Measurements from ENCODE around the gene FLOT2.
A peak's percentile ranks its signal among the peaks of the same experiment; 100 is the strongest.

The FLOT2 gene

DNA sequence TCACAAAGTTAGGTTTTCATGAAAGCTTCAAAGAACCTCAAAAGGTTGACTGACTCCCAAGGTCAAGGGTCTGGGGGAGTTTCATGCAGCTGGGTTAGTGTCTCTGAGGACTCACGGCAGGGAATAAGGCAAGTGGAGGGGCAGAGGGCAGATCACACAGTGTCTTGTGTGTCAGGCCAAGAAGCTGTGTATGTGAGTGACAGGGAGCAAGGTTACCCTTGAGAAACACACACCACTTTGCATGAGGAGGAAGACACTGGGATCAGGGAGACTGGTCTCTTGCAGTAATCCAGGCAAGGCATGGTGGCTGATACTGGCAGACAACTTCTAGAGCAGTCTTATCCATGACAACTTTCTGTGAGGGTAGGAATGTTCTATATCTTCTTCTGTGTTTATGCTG lies 6.3 kb downstream of the FLOT2 start:
- H3K4me1 ChIP-seq (ENCODE audit: insufficient read depth, low read length, severe bottlenecking): peaks cover 47% of the 10 kb centered on the region
- H3K79me2 ChIP-seq (ENCODE audit: insufficient read depth, low read length): peaks cover 3% of the 10 kb centered on the region; the same call in 1 of the 2 replicates
- no peak overlapping the region for H3K4me3 ChIP-seq (ENCODE audit: low read depth, low read length, poor library complexity, severe bottlenecking)
- no peak overlapping the region for H3K9ac ChIP-seq (ENCODE audit: low read length)
- peaks cover 10% of the 10 kb centered on the region; the same call in 1 of the 2 replicates for H3K36me3 ChIP-seq (ENCODE audit: insufficient read depth, low read length)
- TF ChIP-seq EZH2 (IDR thresholded peaks at IDR 0.05; ENCODE audit: borderline replicate concordance, low read length): no peak
- TF ChIP-seq, protein P1, sequence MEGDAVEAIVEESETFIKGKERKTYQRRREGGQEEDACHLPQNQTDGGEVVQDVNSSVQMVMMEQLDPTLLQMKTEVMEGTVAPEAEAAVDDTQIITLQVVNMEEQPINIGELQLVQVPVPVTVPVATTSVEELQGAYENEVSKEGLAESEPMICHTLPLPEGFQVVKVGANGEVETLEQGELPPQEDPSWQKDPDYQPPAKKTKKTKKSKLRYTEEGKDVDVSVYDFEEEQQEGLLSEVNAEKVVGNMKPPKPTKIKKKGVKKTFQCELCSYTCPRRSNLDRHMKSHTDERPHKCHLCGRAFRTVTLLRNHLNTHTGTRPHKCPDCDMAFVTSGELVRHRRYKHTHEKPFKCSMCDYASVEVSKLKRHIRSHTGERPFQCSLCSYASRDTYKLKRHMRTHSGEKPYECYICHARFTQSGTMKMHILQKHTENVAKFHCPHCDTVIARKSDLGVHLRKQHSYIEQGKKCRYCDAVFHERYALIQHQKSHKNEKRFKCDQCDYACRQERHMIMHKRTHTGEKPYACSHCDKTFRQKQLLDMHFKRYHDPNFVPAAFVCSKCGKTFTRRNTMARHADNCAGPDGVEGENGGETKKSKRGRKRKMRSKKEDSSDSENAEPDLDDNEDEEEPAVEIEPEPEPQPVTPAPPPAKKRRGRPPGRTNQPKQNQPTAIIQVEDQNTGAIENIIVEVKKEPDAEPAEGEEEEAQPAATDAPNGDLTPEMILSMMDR (IDR thresholded peaks at IDR 0.05; ENCODE audit: low read length): no peak
- H2AFZ ChIP-seq (ENCODE audit: low read length): no peak overlapping the region
- no peak overlapping the region for H3K27ac ChIP-seq (ENCODE audit: low read depth, low read length, poor library complexity, severe bottlenecking)
- no peaks in the 10 kb centered on the region for H3F3A ChIP-seq (ENCODE audit: insufficient read depth, low read length)
- H3K27me3 ChIP-seq (ENCODE audit: insufficient read depth, low read length): no peaks in the 10 kb centered on the region
- no peaks in the 10 kb centered on the region for H4K20me1 ChIP-seq (ENCODE audit: insufficient read depth, low read length)
- no peaks in the 10 kb centered on the region for H3K9me3 ChIP-seq (ENCODE audit: low read length)
- H3K4me2 ChIP-seq (ENCODE audit: low read length): no peak overlapping the region
- H3K9me2 ChIP-seq (ENCODE audit: low read depth, low read length): no peaks in the 10 kb centered on the region

DNA sequence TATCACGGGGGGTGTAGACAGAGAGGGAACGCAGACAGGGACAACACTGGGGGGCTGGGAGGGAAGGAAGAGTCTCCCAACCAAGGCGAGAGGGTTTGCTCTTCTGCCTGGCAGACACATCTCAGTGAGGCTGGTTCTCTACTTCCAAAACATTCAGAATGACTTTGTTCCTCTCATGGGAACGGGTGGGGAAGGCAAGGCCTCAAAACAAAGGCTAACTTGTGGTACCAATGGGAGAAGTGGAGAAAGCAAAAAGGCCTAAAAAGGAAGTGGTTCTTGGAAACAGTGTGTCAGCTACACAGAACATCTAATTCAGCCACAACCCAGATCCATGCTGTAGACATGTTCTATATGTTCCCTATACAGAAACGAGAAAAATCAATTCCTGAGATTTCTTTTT lies 7.5 kb downstream of the FLOT2 start:
- no peaks in the 10 kb centered on the region for H3K9me3 ChIP-seq (ENCODE audit: low read length)
- no peaks in the 10 kb centered on the region for H3K27me3 ChIP-seq (ENCODE audit: insufficient read depth, low read length)
- no peaks in the 10 kb centered on the region for H3K79me2 ChIP-seq (ENCODE audit: insufficient read depth, low read length)
- no peaks in the 10 kb centered on the region for H3K9me2 ChIP-seq (ENCODE audit: low read depth, low read length)
- peaks cover 10% of the 10 kb centered on the region; the same call in 1 of the 2 replicates for H3K36me3 ChIP-seq (ENCODE audit: insufficient read depth, low read length)
- no peak overlapping the region for H3K4me3 ChIP-seq (ENCODE audit: low read depth, low read length, poor library complexity, severe bottlenecking)
- H3K27ac ChIP-seq (ENCODE audit: low read depth, low read length, poor library complexity, severe bottlenecking): no peak overlapping the region
- no peak overlapping the region for H2AFZ ChIP-seq (ENCODE audit: low read length)
- H3K4me2 ChIP-seq (ENCODE audit: low read length): no peak overlapping the region
- H4K20me1 ChIP-seq (ENCODE audit: insufficient read depth, low read length): no peaks in the 10 kb centered on the region
- peaks cover 37% of the 10 kb centered on the region for H3K4me1 ChIP-seq (ENCODE audit: insufficient read depth, low read length, severe bottlenecking)
- H3K9ac ChIP-seq (ENCODE audit: low read length): no peak overlapping the region
- no peak for TF ChIP-seq EZH2 (IDR thresholded peaks at IDR 0.05; ENCODE audit: borderline replicate concordance, low read length)
- TF ChIP-seq, protein P1 (IDR thresholded peaks at IDR 0.05; ENCODE audit: low read length): no peak
- no peaks in the 10 kb centered on the region for H3F3A ChIP-seq (ENCODE audit: insufficient read depth, low read length)

DNA sequence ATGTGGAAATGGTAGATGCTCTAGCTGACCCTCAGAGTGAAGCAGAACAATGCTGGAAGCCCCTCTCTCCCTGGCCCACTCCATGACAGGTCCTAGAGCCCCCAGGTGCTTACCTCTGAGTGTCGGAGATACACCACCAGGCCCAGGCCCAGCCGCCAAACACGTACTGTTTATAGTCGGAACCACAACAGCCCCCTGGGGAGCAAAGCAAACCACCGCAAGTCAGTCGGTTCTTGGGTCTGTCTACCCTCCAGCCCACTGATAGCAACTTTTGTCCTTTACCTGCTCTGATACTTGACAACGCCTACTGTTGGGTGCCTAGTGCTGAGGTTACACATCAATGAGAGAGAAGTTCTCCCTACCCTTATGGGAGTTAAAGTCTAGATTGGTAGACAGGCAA lies 8.7 kb downstream of the FLOT2 start:
- H3K9me2 ChIP-seq (ENCODE audit: low read depth, low read length): no peaks in the 10 kb centered on the region
- H4K20me1 ChIP-seq (ENCODE audit: insufficient read depth, low read length): no peaks in the 10 kb centered on the region
- no peaks in the 10 kb centered on the region for H3K27me3 ChIP-seq (ENCODE audit: insufficient read depth, low read length)
- H3K36me3 ChIP-seq (ENCODE audit: insufficient read depth, low read length): peaks cover 15% of the 10 kb centered on the region; the same call in 1 of the 2 replicates
- no peak overlapping the region for H3K4me3 ChIP-seq (ENCODE audit: low read depth, low read length, poor library complexity, severe bottlenecking)
- no peaks in the 10 kb centered on the region for H3F3A ChIP-seq (ENCODE audit: insufficient read depth, low read length)
- no peak overlapping the region for H3K4me2 ChIP-seq (ENCODE audit: low read length)
- H3K79me2 ChIP-seq (ENCODE audit: insufficient read depth, low read length): no peaks in the 10 kb centered on the region
- no peak overlapping the region for H3K9ac ChIP-seq (ENCODE audit: low read length)
- H2AFZ ChIP-seq (ENCODE audit: low read length): no peak overlapping the region
- TF ChIP-seq, protein P1 (IDR thresholded peaks at IDR 0.05; ENCODE audit: low read length): no peak
- TF ChIP-seq EZH2 (IDR thresholded peaks at IDR 0.05; ENCODE audit: borderline replicate concordance, low read length): no peak
- peaks cover 29% of the 10 kb centered on the region for H3K4me1 ChIP-seq (ENCODE audit: insufficient read depth, low read length, severe bottlenecking)
- H3K27ac ChIP-seq (ENCODE audit: low read depth, low read length, poor library complexity, severe bottlenecking): peak overlapping the region; percentile 36
- no peaks in the 10 kb centered on the region for H3K9me3 ChIP-seq (ENCODE audit: low read length)
